Retina (tissue), 1 donor: ENCODE measurements around the gene SKIDA1.
"Not testable (repeated sequence)": the region's sequence is repeated elsewhere in the genome, so short reads cannot be mapped to it uniquely, and the experiment has no call there.

Source experiments
- DNase-seq: peaks from one replicate; pipeline ENCODE4 v3.0.0-alpha.2; 2016

Gene SKIDA1

GRCh38 chr10:21525367-21526187 is at the start of gene SKIDA1:
Gene SKIDA1, minus strand, starts transcription at chr10:21525682. Its CDS starts 7,860 bp downstream, at chr10:21517822.
- DNase-seq: peak; percentile 97

GRCh38 chr10:21574514-21574913 is 49.0 kb upstream of the SKIDA1 start:
- not testable (repeated sequence) for DNase-seq

- no peak for DNase-seq
Measured at GRCh38 chr10:21572578-21572977, 47.1 kb upstream of the SKIDA1 start.

GRCh38 chr10:21570761-21571521 is 45.5 kb upstream of the SKIDA1 start:
- no peak for DNase-seq

GRCh38 chr10:21558984-21559383 is 33.5 kb upstream of the SKIDA1 start:
- not testable (repeated sequence) for DNase-seq

- DNase-seq: no peak
Measured at GRCh38 chr10:21556527-21556926, 31.0 kb upstream of the SKIDA1 start.

- no peak for DNase-seq
Measured at GRCh38 chr10:21552638-21553037, 27.2 kb upstream of the SKIDA1 start.

GRCh38 chr10:21547246-21547645 is 21.8 kb upstream of the SKIDA1 start:
- no peak for DNase-seq

- not testable (repeated sequence) for DNase-seq
Measured at GRCh38 chr10:21540701-21541100, 15.2 kb upstream of the SKIDA1 start.

GRCh38 chr10:21536874-21537273 is 11.4 kb upstream of the SKIDA1 start:
- DNase-seq: no peak

- DNase-seq: not testable (repeated sequence)
Measured at GRCh38 chr10:21535976-21536375, 10.5 kb upstream of the SKIDA1 start.

GRCh38 chr10:21535494-21535965 is 10.0 kb upstream of the SKIDA1 start:
- DNase-seq: no peak

GRCh38 chr10:21534604-21535493 is 9.4 kb upstream of the SKIDA1 start:
- DNase-seq: peak; percentile 75

GRCh38 chr10:21534280-21534586 is 8.8 kb upstream of the SKIDA1 start:
- no peak for DNase-seq

- DNase-seq: peak; percentile 92
Measured at GRCh38 chr10:21533467-21534279, 8.2 kb upstream of the SKIDA1 start, which contains the start of gene MLLT10. Gene MLLT10, plus strand, starts transcription at chr10:21534232. Its CDS starts 413 bp downstream, at chr10:21534645.

GRCh38 chr10:21532694-21533466 is 7.4 kb upstream of the SKIDA1 start:
- DNase-seq: no peak

- no peak for DNase-seq
Measured at GRCh38 chr10:21531164-21531563, 5.7 kb upstream of the SKIDA1 start.

- DNase-seq: no peak
Measured at GRCh38 chr10:21530641-21531040, 5.2 kb upstream of the SKIDA1 start.

- no peak for DNase-seq
Measured at GRCh38 chr10:21530168-21530567, 4.7 kb upstream of the SKIDA1 start.

GRCh38 chr10:21529032-21529910 is 3.8 kb upstream of the SKIDA1 start:
- peak; percentile 73 for DNase-seq
